Astrocyte of the hippocampus (primary cell): ENCODE measurements around the gene TMEM53.

Experiments
- DNase-seq: peaks from one replicate; pipeline ENCODE4 v3.0.0; 2011; ENCODE audit warnings: low read depth, low spot score

Gene TMEM53

GRCh38 chr1:44647896-44648295 is 26.4 kb downstream of the TMEM53 start:
- no peak for DNase-seq

- no peak for DNase-seq
Measured at GRCh38 chr1:44646261-44647110, 27.8 kb downstream of the TMEM53 start.

- no peak for DNase-seq
Measured at GRCh38 chr1:44645476-44646244, 28.6 kb downstream of the TMEM53 start.

GRCh38 chr1:44644806-44645205 is 29.5 kb downstream of the TMEM53 start:
- no peak for DNase-seq

- DNase-seq: peak; percentile 78
Measured at GRCh38 chr1:44643721-44644334, 30.5 kb downstream of the TMEM53 start.

GRCh38 chr1:44642925-44643324 is 31.4 kb downstream of the TMEM53 start:
- DNase-seq: no peak

- DNase-seq: no peak
Measured at GRCh38 chr1:44642255-44642654, 32.0 kb downstream of the TMEM53 start.

- DNase-seq: no peak
Measured at GRCh38 chr1:44641126-44642102, 32.9 kb downstream of the TMEM53 start.

- DNase-seq: no peak
Measured at GRCh38 chr1:44640200-44640853, 34.0 kb downstream of the TMEM53 start.

GRCh38 chr1:44637702-44638411 is 36.4 kb downstream of the TMEM53 start:
- no peak for DNase-seq

GRCh38 chr1:44636688-44637598 is 37.3 kb downstream of the TMEM53 start:
- DNase-seq: no peak

GRCh38 chr1:44636083-44636687 is 38.1 kb downstream of the TMEM53 start:
- no peak for DNase-seq

GRCh38 chr1:44635439-44635838 is 38.8 kb downstream of the TMEM53 start:
- DNase-seq: no peak

GRCh38 chr1:44634606-44635189 is 39.6 kb downstream of the TMEM53 start:
- no peak for DNase-seq

GRCh38 chr1:44632598-44632997 is 41.7 kb downstream of the TMEM53 start:
- no peak for DNase-seq

GRCh38 chr1:44631647-44632539 is 42.4 kb downstream of the TMEM53 start:
- peak; percentile 91 for DNase-seq

- no peak for DNase-seq
Measured at GRCh38 chr1:44631333-44631646, 43.0 kb downstream of the TMEM53 start.
